Transverse colon (tissue), 4 donors: ENCODE measurements around the gene NEURL1. TPM values are rescaled to one million over a fixed set of nuclear protein-coding genes. Genes with fewer than 3 reads are reported as not detected.

Source experiments
- DNase-seq: peaks from one replicate; pipeline ENCODE4 v3.0.0-alpha.2; 2019
- H3K27ac ChIP-seq, 4 donors: fragments of 200-600 bp; sonication (generic); 2 replicates each; pipeline ENCODE4 v1.5.1; 2016 to 2018; ENCODE audit warnings: inconsistent platforms in 4 of 4
- H3K27me3 ChIP-seq: fragments of 200-600 bp; sonication (generic); 2 replicates; pipeline ENCODE4 v1.5.1; 2017; ENCODE audit warnings: inconsistent platforms
- H3K36me3 ChIP-seq, 4 donors: fragments of 200-600 bp; sonication (generic); 2 replicates each; pipeline ENCODE4 v1.5.1; 2017 to 2019; ENCODE audit warnings: inconsistent platforms in 4 of 4
- H3K4me1 ChIP-seq, 4 donors: fragments of 200-600 bp; sonication (generic); 2 replicates each; pipeline ENCODE4 v1.5.1; 2017 to 2020; ENCODE audit warnings: inconsistent platforms in 4 of 4
- H3K4me3 ChIP-seq, 4 donors: fragments of 200-600 bp; sonication (generic); 1 replicate in 1 of 4; 2 replicates in 3 of 4; pipeline versions ENCODE4 v1.5.1 to v1.6.1; 2017 to 2019; ENCODE audit warnings: inconsistent platforms in 4 of 4
- H3K9me3 ChIP-seq, 2 donors: fragments of 200-600 bp; sonication (generic); 2 replicates each; pipeline ENCODE4 v1.5.1; 2017 to 2019; ENCODE audit warnings: inconsistent platforms in 2 of 2
- CTCF ChIP-seq, 5 experiments: fragments of 200-600 bp in 3 of 5; fragments of 450-650 bp in 2 of 5; sonication (generic) in 3 of 5; IDR thresholded peaks; 1 replicate in 2 of 5; 2 replicates in 3 of 5; pipeline ENCODE4 v1.5.1; 2016 to 2017; ENCODE audit warnings: antibody characterized with exemption in 5 of 5, inconsistent platforms in 3 of 5, mild to moderate bottlenecking in 2 of 5, moderate library complexity in 1 of 5
- EP300 ChIP-seq: sonication (generic); formaldehyde crosslinking; IDR thresholded peaks from one replicate; pipeline ENCODE4 v1.6.1; 2017; ENCODE audit warnings: antibody characterized with exemption, low read depth
- POLR2A ChIP-seq: fragments of 450-650 bp; IDR thresholded peaks from one replicate; pipeline ENCODE4 v1.6.1; 2016; ENCODE audit warnings: antibody characterized with exemption, mild to moderate bottlenecking, moderate library complexity
- POLR2AphosphoS5 ChIP-seq, 3 donors: sonication (generic); formaldehyde crosslinking; IDR thresholded peaks; one replicate each; pipeline ENCODE4 v1.6.1; 2016; ENCODE audit warnings: antibody characterized with exemption in 3 of 3
- WGBS, 2 donors: methylation state at CpG; one replicate each; pipeline ENCODE4 v1.1.5; 2018; ENCODE audit warnings: low coverage in 1 of 2; 5-methylcytosine and 5-hydroxymethylcytosine counted together
- in situ Hi-C, 4 donors: fragments of 200-750 bp; cut with MboI; loops; one replicate each; pipeline versions ENCODE4 v1.15.0 to v1.15.1; 2017; ENCODE audit warnings: low sequenced_read_pairs in 3 of 4, low pct_ligation_motif_present in 1 of 4, low pct_unique_long_range_greater_than_20kb in 1 of 4
- intact Hi-C: fragments of 100-400 bp; cut with DNase I; formaldehyde crosslinking; loops from one replicate; pipeline ENCODE4 v1.15.1; 2023; ENCODE audit warnings: low total_unique reads
- total RNA-seq, 4 donors: library from RNA; depleted of rRNA; stranded (reverse); fragments of >200 nt; gene quantifications; one replicate each; pipeline ENCODE4 v1.1.0, GENCODE V29; 2016

NEURL1 gene
- total RNA-seq, 4 donors from 2014 or later, result 36.7 to 177 (median 55.8) TPM

DNA sequence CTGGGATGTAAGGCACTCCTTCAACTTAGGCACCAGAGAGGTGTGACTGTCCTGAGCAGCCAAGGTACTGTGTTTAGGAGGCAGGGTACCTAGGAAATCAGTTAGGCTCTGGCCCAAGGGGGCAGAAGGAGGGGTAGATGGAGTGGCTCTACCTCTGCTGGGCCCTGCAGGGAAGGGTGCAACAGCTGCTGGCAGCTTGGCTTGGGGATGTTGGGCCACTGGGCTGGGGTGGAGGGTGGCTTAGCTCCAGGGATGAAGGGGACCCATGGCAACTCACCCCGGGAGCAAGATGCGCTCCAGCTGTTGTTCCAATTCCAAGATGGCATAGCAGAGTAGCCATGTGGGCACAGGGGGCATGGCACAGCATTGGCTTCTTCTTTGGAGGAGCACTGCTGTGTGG, 42.1 kb downstream of the NEURL1 start:
- in situ Hi-C loops (no loop called here), intact Hi-C loops (no loop called here)
- Histone ChIP-seq H3K27ac (no peak overlapping the region), H3K4me1 (no peaks in the 10 kb centered on the region), H3K27me3 (peaks cover 5% of the 10 kb centered on the region), H3K4me3 (no peak overlapping the region), H3K9me3 (no peaks in the 10 kb centered on the region), H3K36me3 (no peaks in the 10 kb centered on the region)
- DNase-seq, result no peak
- TF ChIP-seq EP300, result no peak
- TF ChIP-seq POLR2A, result no peak
- no peak for TF ChIP-seq CTCF (IDR thresholded peaks at IDR 0.05)
- no peak for TF ChIP-seq POLR2AphosphoS5 (IDR thresholded peaks at IDR 0.05)
- 89% methylated on average over 2 of the region's 2 CpGs; no CpG with 5 or more reads in 1 of the 2 donors for WGBS, 2 donors

GRCh38 chr10:103539751-103540150, 46.2 kb downstream of the NEURL1 start:
- H3K27ac ChIP-seq, result no peak overlapping the region
- H3K27me3 ChIP-seq, result peaks cover 5% of the 10 kb centered on the region
- no peaks in the 10 kb centered on the region for H3K36me3 ChIP-seq
- no peak overlapping the region for H3K4me3 ChIP-seq
- H3K9me3 ChIP-seq, result no peaks in the 10 kb centered on the region
- intact Hi-C loops (no loop called here), in situ Hi-C loops (no loop called here)
- 91% methylated on average over 1 of the region's 1 CpG; no CpG with 5 or more reads in 1 of the 2 donors for WGBS, 2 donors
- H3K4me1 ChIP-seq, result peaks cover 11 to 15% (median 13%) of the 10 kb centered on the region in 4 donors
- DNase-seq, result no peak
- TF ChIP-seq POLR2AphosphoS5 (IDR thresholded peaks at IDR 0.05), result no peak
- TF ChIP-seq EP300, result no peak
- TF ChIP-seq POLR2A, result no peak
- no peak for TF ChIP-seq CTCF (IDR thresholded peaks at IDR 0.05)

GRCh38 chr10:103540722-103541121, 47.2 kb downstream of the NEURL1 start:
- H3K27ac ChIP-seq, result no peak overlapping the region
- no peak overlapping the region for H3K4me3 ChIP-seq
- WGBS, 2 donors, result 86% methylated on average over 1 to 4 of the region's 4 CpGs
- in situ Hi-C loops, result no loop called here
- intact Hi-C loops, result no loop called here
- H3K36me3 ChIP-seq, result no peaks in the 10 kb centered on the region
- peaks cover 5% of the 10 kb centered on the region for H3K27me3 ChIP-seq
- no peaks in the 10 kb centered on the region for H3K9me3 ChIP-seq
- H3K4me1 ChIP-seq, result peaks cover 11 to 25% (median 21%) of the 10 kb centered on the region in 4 donors
- no peak for TF ChIP-seq POLR2A
- no peak for TF ChIP-seq EP300
- TF ChIP-seq POLR2AphosphoS5 (IDR thresholded peaks at IDR 0.05), result no peak
- TF ChIP-seq CTCF (IDR thresholded peaks at IDR 0.05), result no peak
- no peak for DNase-seq

DNA sequence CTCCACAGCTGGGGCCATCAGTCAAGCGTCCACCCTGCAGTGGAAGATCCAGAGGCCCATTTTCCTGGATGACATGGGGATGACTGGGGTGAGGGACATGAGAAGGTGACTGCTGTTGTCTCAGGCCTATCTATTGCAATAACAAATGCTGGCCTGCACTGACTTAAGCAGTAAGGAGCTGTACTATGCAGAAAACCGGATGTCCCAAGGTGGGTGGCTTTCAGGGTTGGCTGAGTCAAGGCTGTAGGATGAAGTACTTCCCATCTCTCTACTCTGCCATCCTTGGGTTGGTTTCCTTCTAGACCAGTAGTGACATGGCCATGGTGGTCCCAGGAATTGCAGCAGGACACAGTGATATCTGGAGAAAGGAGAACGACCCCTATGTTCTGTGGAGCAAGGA, 48.1 kb downstream of the NEURL1 start:
- Histone ChIP-seq H3K4me1 (peaks cover 11 to 29% (median 21%) of the 10 kb centered on the region in 4 donors), H3K4me3 (no peak overlapping the region), H3K27ac (no peak overlapping the region), H3K36me3 (no peaks in the 10 kb centered on the region), H3K9me3 (no peaks in the 10 kb centered on the region), H3K27me3 (peaks cover 5% of the 10 kb centered on the region)
- intact Hi-C loops, result no loop called here
- DNase-seq, result no peak
- TF ChIP-seq EP300, result no peak
- TF ChIP-seq POLR2A, result no peak
- TF ChIP-seq POLR2AphosphoS5 (IDR thresholded peaks at IDR 0.05), result no peak
- no peak for TF ChIP-seq CTCF (IDR thresholded peaks at IDR 0.05)
- 98% methylated on average over 3 of the region's 3 CpGs; no CpG with 5 or more reads in 1 of the 2 donors for WGBS, 2 donors
- in situ Hi-C loops, result no loop called here
